NCI-H2171 treated with DMSO at 0.1 percent for 48 hours (cell line): ENCODE data around the gene CEP128.
A peak's percentile ranks its signal among the peaks of the same experiment; 100 is the strongest.

Experiments used
- DNase-seq: peaks from one replicate; lab custom pipeline; 2025; lab: John Stamatoyannopoulos, UW

Gene CEP128

DNA sequence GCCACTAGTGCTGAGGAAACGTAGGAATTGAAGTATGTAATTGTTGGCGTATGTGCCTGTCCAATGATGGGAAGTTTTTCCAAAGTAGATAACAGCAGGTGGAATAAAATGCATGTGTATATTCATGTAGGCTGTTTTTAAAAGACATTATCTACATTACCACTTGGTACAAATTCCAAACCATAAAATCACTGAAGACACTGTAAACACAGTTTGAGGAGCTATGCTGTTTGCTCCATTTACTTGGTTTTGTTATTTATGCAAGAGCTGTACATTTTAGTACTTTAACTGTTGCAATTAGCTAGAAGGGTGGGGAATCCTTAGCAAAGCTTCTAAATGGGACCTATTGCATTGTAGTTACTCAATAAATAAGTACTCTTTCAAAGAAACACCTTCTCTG, 455.8 kb downstream of the CEP128 start:
- DNase-seq = no peak

GRCh38 chr14:80483331-80483730, 458.2 kb downstream of the CEP128 start:
- no peak for DNase-seq

DNA sequence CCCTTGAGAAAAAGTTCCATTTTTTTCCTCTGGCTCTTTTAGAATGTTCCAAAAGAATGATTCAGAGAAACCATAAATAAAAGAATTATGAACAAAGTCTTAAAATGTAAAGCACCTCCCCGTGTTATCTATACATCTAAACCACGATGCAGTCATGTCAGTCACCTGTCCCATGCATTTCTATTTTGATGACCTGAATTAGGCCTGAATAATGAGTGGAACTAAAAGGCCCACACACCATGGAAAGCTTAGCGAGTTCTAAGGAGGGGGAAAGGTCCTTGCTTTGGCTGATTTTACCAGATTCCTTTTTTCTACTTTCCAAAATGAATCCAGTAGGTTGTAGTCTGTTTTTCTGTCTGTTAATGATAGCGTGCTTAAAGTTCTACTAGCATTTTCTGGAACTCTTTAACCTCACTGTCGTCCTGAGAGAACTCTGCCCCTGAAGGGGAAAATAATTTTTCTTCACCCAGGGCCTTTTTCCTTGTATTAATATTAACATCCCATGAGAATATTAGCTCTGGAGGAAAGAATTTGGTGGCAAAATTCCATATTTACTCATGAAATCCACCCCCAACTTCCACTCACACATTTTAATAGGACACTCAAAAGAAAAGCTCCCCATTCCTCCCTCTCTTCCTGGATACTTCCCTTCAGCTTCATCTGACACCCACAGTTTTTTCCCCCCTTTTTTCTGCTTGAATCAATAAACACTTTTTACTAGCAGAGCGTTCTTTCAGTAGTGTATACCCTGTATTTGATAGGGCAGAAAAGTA, 464.0 kb downstream of the CEP128 start:
- DNase-seq = no peak

- DNase-seq = no peak
These were observed 466.5 kb downstream of the CEP128 start for GRCh38 chr14:80475074-80475473.

GRCh38 chr14:80468331-80469122, 473.0 kb downstream of the CEP128 start:
- DNase-seq = no peak

GRCh38 chr14:80465546-80466220, 475.9 kb downstream of the CEP128 start:
- peak; percentile 56 for DNase-seq

- no peak for DNase-seq
These were observed 476.9 kb downstream of the CEP128 start for GRCh38 chr14:80464531-80465149.

- DNase-seq = no peak
These were observed 485.3 kb downstream of the CEP128 start for GRCh38 chr14:80456209-80456608.

DNA sequence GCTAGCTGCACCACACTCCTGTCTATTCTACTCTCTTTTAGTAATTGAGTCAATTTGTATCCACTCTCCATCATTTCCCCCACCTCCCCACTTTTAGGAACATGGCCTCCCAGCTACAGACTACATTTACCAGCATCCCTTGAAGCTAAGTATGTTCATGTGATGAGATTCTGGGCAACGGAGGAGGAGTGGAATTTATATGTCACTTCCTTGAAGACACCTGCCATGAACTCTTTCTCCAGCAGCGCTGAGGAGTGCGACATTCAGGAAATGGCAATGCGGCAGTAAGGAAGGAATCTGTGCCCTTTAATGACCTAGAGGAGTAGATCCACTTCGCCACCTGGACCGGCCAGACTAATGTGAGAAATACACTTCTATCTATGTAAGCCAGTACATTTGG, 486.5 kb downstream of the CEP128 start:
- no peak for DNase-seq

- no peak for DNase-seq
These were observed 493.3 kb downstream of the CEP128 start for GRCh38 chr14:80448267-80448666.

DNA sequence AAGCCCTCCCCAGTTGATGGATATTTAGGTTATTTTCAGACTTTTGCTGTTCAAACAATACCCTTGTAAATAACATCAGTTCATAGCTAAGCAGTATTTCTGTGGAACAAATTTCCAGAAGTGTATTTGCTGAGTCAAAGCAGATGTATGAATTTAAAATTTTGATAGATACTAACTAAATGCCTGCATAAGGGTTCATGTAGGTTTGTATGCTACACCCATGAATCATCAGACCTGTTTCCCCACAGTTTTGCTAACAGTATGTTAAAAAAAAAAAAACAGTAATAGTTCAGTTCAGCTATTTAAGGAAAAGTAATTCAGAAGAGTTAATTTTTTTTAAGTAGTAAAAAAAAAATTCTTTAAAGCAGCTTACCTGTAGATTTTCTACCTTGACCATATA, 494.1 kb downstream of the CEP128 start:
- DNase-seq = no peak
